HCT116 (cell line): ENCODE measurements around the gene B3GALT6. TPM values are rescaled to one million over a fixed set of nuclear protein-coding genes. Genes with fewer than 3 reads are reported as not detected.

Source experiments
- ATAC-seq: fragments of 200-7000 bp; cut with Tn5 transposase; 2 replicates; pipeline ENCODE4 v1.9.1; 2020; ENCODE audit warnings: mild to moderate bottlenecking, moderate library complexity
- BruUV-seq: library from RNA; stranded (reverse); fragments of 400-500 nt; replicated peaks from 2 replicates; lab custom pipeline; 2021; lab: Mats Ljungman, UMichigan
- CTCF ChIA-PET: fragments of 300-600 bp; sonication (Branson Sonifier 250); formaldehyde crosslinking; loops from one replicate; lab custom pipeline; 2021; ENCODE audit warnings: antibody characterized with exemption; lab: Charles Lee
- POLR2A ChIA-PET: fragments of 300-600, 350-600 bp; sonication (Branson Sonifier 250); formaldehyde crosslinking; loops from one replicate; lab custom pipeline; 2021; ENCODE audit warnings: antibody characterized with exemption; lab: Charles Lee
- RAD21 ChIA-PET, 2 experiments: fragments of 300-600 bp; sonication (Branson Sonifier 250); formaldehyde crosslinking; loops; one replicate each; lab custom pipeline; 2023; ENCODE audit warnings: low total read pairs in 2 of 2; ENCODE audit not compliant: uncharacterized antibody in 2 of 2, unreplicated experiment in 2 of 2, low non-redundant PET in 1 of 2; lab: Charles Lee
- DNase-seq: peaks from one replicate; pipeline ENCODE4 v3.0.0-alpha.2; 2010; ENCODE audit warnings: low read depth, low spot score
- H2AFZ ChIP-seq: fragments of 200-600 bp; shearing (Covaris generic), sonication (generic); 2 replicates; pipeline ENCODE4 v1.6.1; 2017; ENCODE audit warnings: low read depth, mixed run types, mixed read lengths, antibody characterized with exemption, low read length; ENCODE audit not compliant: poor library complexity, severe bottlenecking
- H3K27ac ChIP-seq: 2 replicates; pipeline ENCODE4 v1.5.1; 2012; ENCODE audit warnings: low read depth, low read length
- H3K27me3 ChIP-seq: fragments of 200-600 bp; sonication (generic); 2 replicates; pipeline ENCODE4 v1.6.1; 2016; ENCODE audit warnings: mixed run types, low read length, mixed read lengths; ENCODE audit not compliant: insufficient read depth
- H3K36me3 ChIP-seq, 2 experiments: fragments of 200-500 bp in 1 of 2; fragments of 200-600 bp in 1 of 2; sonication (Bioruptor generic) in 1 of 2; sonication (generic) in 1 of 2; 2 replicates each; pipeline versions ENCODE4 v1.5.1 to v1.6.1; 2014 to 2016; ENCODE audit warnings: low read length in 2 of 2, inconsistent platforms in 1 of 2, mixed read lengths in 1 of 2, mixed run types in 1 of 2; ENCODE audit not compliant: insufficient read depth in 2 of 2, control insufficient read depth in 1 of 2
- H3K4me1 ChIP-seq, 2 experiments: fragments of 200-600 bp in 1 of 2; sonication (generic) in 1 of 2; 2 replicates each; pipeline versions ENCODE4 v1.5.1 to v1.6.1; 2012 to 2017; ENCODE audit warnings: low read length in 2 of 2, inconsistent platforms in 1 of 2, mild to moderate bottlenecking in 1 of 2, mixed read lengths in 1 of 2, mixed run types in 1 of 2, moderate library complexity in 1 of 2; ENCODE audit not compliant: insufficient read depth in 2 of 2, control insufficient read depth in 1 of 2
- H3K4me2 ChIP-seq: fragments of 200-600 bp; sonication (generic); 2 replicates; pipeline ENCODE4 v1.6.1; 2017; ENCODE audit warnings: mixed run types, low read length, mixed read lengths
- H3K4me3 ChIP-seq, 2 experiments: fragments of 200-600 bp in 1 of 2; sonication (generic) in 1 of 2; replicated peaks in 1 of 2; 2 replicates each; pipeline ENCODE4 v1.5.1; 2011 to 2016; ENCODE audit warnings: low read length in 2 of 2, control low read depth in 1 of 2, low read depth in 1 of 2, mild to moderate bottlenecking in 1 of 2, mixed read lengths in 1 of 2, mixed run types in 1 of 2
- H3K79me2 ChIP-seq: fragments of 200-600 bp; sonication (generic); 2 replicates; pipeline ENCODE4 v1.6.1; 2017; ENCODE audit warnings: mild to moderate bottlenecking, mixed run types, low read length, moderate library complexity, mixed read lengths; ENCODE audit not compliant: insufficient read depth
- H3K9ac ChIP-seq: fragments of 200-600 bp; sonication (generic); 2 replicates; pipeline ENCODE4 v1.6.1; 2016; ENCODE audit warnings: low read length, mixed read lengths
- H3K9me2 ChIP-seq: fragments of 200-600 bp; sonication (generic), shearing (Covaris generic); 2 replicates; pipeline ENCODE4 v1.6.1; 2017; ENCODE audit warnings: mixed run types, mild to moderate bottlenecking, moderate library complexity; ENCODE audit not compliant: insufficient read depth
- H3K9me3 ChIP-seq, 2 experiments: fragments of 200-500 bp in 1 of 2; fragments of 200-600 bp in 1 of 2; sonication (Bioruptor generic) in 1 of 2; sonication (generic) in 1 of 2; 2 replicates each; pipeline ENCODE4 v1.6.1; 2014 to 2017; ENCODE audit warnings: low read length in 2 of 2, mixed read lengths in 2 of 2, inconsistent platforms in 1 of 2, low read depth in 1 of 2, mild to moderate bottlenecking in 1 of 2, mixed run types in 1 of 2, moderate library complexity in 1 of 2; ENCODE audit not compliant: control insufficient read depth in 1 of 2, insufficient read depth in 1 of 2
- H4K20me1 ChIP-seq: fragments of 200-600 bp; sonication (generic), shearing (Covaris generic); 2 replicates; pipeline ENCODE4 v1.6.1; 2017; ENCODE audit warnings: mixed run types, mild to moderate bottlenecking, moderate library complexity; ENCODE audit not compliant: insufficient read depth
- ATF3 ChIP-seq: IDR thresholded peaks from 2 replicates; pipeline ENCODE4 v1.6.1; 2012
- CBX3 ChIP-seq: IDR thresholded peaks from 2 replicates; pipeline ENCODE4 v1.6.1; 2012; ENCODE audit warnings: low read depth
- CEBPB ChIP-seq: IDR thresholded peaks from 2 replicates; pipeline ENCODE4 v1.6.1; 2012; ENCODE audit warnings: low read depth
- CTCF ChIP-seq, 3 experiments: fragments of 200-600 bp in 1 of 3; sonication (generic) in 1 of 3; IDR thresholded peaks in 2 of 3; conservative IDR thresholded peaks in 1 of 3; 2 replicates each; pipeline ENCODE4 v1.5.1; 2012 to 2017; ENCODE audit warnings: low read depth in 2 of 3, low read length in 2 of 3, antibody characterized with exemption in 1 of 3, borderline replicate concordance in 1 of 3, control low read depth in 1 of 3, mild to moderate bottlenecking in 1 of 3, mixed read lengths in 1 of 3, mixed run types in 1 of 3, moderate library complexity in 1 of 3; ENCODE audit not compliant: insufficient read depth in 1 of 3
- EGR1 ChIP-seq: IDR thresholded peaks from 2 replicates; pipeline ENCODE4 v1.6.1; 2012; ENCODE audit warnings: low read depth
- ELF1 ChIP-seq: IDR thresholded peaks from 2 replicates; pipeline ENCODE4 v1.6.1; 2012; ENCODE audit warnings: low read depth, borderline replicate concordance
- EZH2 ChIP-seq: fragments of 200-600 bp; sonication (generic); IDR thresholded peaks from 2 replicates; pipeline ENCODE4 v1.6.1; 2017; ENCODE audit warnings: antibody characterized with exemption, mixed run types
- EZH2phosphoT487 ChIP-seq: fragments of 200-600 bp; IDR thresholded peaks from 2 replicates; pipeline ENCODE4 v1.6.1; 2018; ENCODE audit warnings: antibody characterized with exemption, borderline replicate concordance
- FOSL1 ChIP-seq: IDR thresholded peaks from 2 replicates; pipeline ENCODE4 v1.6.1; 2012; ENCODE audit warnings: low read depth
- JUND ChIP-seq: IDR thresholded peaks from 2 replicates; pipeline ENCODE4 v1.6.1; 2012
- MAX ChIP-seq: IDR thresholded peaks from 2 replicates; pipeline ENCODE4 v1.6.1; 2012
- POLR2A ChIP-seq: IDR thresholded peaks from 2 replicates; pipeline ENCODE4 v1.7.0; 2011; ENCODE audit warnings: borderline replicate concordance; ENCODE audit not compliant: insufficient read depth, insufficient read length; ENCODE audit errors: extremely low read depth
- RAD21 ChIP-seq: IDR thresholded peaks from 2 replicates; pipeline ENCODE4 v1.6.1; 2012; ENCODE audit warnings: low read depth, mild to moderate bottlenecking
- SIN3A ChIP-seq: IDR thresholded peaks from 2 replicates; pipeline ENCODE4 v1.6.1; 2012; ENCODE audit warnings: low read depth
- SP1 ChIP-seq: IDR thresholded peaks from 2 replicates; pipeline ENCODE4 v1.6.1; 2012; ENCODE audit warnings: low read depth
- SRF ChIP-seq: IDR thresholded peaks from 2 replicates; pipeline ENCODE4 v1.6.1; 2012; ENCODE audit warnings: low read depth
- TCF7L2 ChIP-seq: IDR thresholded peaks from 2 replicates; pipeline ENCODE4 v1.7.0; 2011; ENCODE audit warnings: borderline replicate concordance, inconsistent platforms; ENCODE audit not compliant: insufficient read depth, insufficient read length; ENCODE audit errors: extremely low read depth
- ZNF274 ChIP-seq: fragments of 200-500 bp; sonication (Bioruptor generic); IDR thresholded peaks from 2 replicates; pipeline ENCODE4 v1.6.1; 2014; ENCODE audit warnings: mild to moderate bottlenecking, low read depth, low read length, inconsistent platforms
- intact Hi-C: fragments of 100-400 bp; cut with micrococcal nuclease; formaldehyde crosslinking; loops from 2 replicates; pipeline ENCODE4 v1.10.0; 2022
- total RNA-seq: library from RNA; stranded (reverse); gene quantifications from one replicate; pipeline ENCODE4 v1.2.1, GENCODE V29; 2021; ENCODE audit not compliant: unreplicated experiment
- TF ChIP-seq, protein P1 (sequence below): IDR thresholded peaks from 2 replicates; pipeline ENCODE4 v1.6.1; 2011; ENCODE audit warnings: mild to moderate bottlenecking, low read length, moderate library complexity; ENCODE audit not compliant: insufficient replicate concordance; ENCODE audit errors: extremely low read depth

Gene B3GALT6
- total RNA-seq, 1 experiment from 2014 or later: 16.3 TPM

GRCh38 chr1:1259540-1259939 lies 27.5 kb downstream of the B3GALT6 start (continued):
- TF ChIP-seq TCF7L2 (no peak), CEBPB (no peak)
- TF ChIP-seq, all 23 proteins: peak for 0

DNA sequence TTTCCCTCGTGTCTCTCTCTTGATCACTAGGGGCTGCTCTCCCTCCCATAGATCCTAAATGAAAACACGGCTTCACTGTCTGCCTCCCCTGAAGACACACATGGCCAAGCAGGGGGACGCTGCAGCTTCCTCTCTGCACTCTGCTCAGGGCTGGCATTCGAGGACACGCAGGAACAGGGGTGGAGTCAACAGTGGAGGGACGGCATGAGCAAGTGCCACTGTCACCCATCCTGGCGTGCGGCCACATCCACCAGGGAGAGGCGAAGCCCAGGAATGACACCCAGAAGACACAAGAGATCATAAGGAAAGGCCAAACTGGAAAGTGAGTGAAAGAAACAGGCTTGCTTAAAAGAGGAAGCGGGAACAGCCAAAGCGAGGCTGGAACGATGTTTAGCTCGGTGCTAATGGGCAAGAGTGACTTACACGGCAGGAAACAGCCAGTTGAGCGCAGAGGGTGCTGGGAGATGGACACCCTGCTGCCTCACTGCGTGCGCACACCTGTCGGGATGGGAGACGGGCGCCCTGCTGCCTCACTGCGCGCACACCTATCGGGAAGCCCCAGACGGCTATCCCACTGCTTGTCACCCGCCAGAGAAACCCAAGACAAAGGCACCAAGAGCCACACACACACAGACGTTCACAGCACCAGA lies 28.0 kb downstream of the B3GALT6 start:
- H4K20me1 ChIP-seq: no peaks in the 10 kb centered on the region
- H3K4me2 ChIP-seq: no peak overlapping the region
- ChIA-PET RAD21 (no interaction called here), POLR2A (no interaction called here), CTCF (no interaction called here)
- no peak overlapping the region for H3K9ac ChIP-seq
- no peaks in the 10 kb centered on the region for H3K9me3 ChIP-seq
- no peak for ATAC-seq
- H3K9me2 ChIP-seq: no peaks in the 10 kb centered on the region
- no peak overlapping the region for H3K4me3 ChIP-seq
- H3K79me2 ChIP-seq: peaks cover 21% of the 10 kb centered on the region
- DNase-seq: no peak
- no TSS peak for BruUV-seq
- intact Hi-C loops: no loop called here
- no peak overlapping the region for H3K27ac ChIP-seq
- no peak overlapping the region for H2AFZ ChIP-seq
- H3K36me3 ChIP-seq: peaks cover 32 to 53% of the 10 kb centered on the region in 2 experiments; a peak in 3 of 4 replicates
- H3K27me3 ChIP-seq: no peaks in the 10 kb centered on the region
- H3K4me1 ChIP-seq: peaks cover 0 to 3% of the 10 kb centered on the region in 2 experiments; a peak in 1 of 4 replicates
- TF ChIP-seq TCF7L2: no peak
- TF ChIP-seq MAX: no peak
- no peak for TF ChIP-seq ELF1
- no peak for TF ChIP-seq EZH2phosphoT487
- no peak for TF ChIP-seq SRF
- TF ChIP-seq CBX3: no peak
- no peak for TF ChIP-seq SIN3A
- TF ChIP-seq ZNF274: no peak
- TF ChIP-seq RAD21: no peak
- no peak for TF ChIP-seq SP1
- TF ChIP-seq, protein P1, sequence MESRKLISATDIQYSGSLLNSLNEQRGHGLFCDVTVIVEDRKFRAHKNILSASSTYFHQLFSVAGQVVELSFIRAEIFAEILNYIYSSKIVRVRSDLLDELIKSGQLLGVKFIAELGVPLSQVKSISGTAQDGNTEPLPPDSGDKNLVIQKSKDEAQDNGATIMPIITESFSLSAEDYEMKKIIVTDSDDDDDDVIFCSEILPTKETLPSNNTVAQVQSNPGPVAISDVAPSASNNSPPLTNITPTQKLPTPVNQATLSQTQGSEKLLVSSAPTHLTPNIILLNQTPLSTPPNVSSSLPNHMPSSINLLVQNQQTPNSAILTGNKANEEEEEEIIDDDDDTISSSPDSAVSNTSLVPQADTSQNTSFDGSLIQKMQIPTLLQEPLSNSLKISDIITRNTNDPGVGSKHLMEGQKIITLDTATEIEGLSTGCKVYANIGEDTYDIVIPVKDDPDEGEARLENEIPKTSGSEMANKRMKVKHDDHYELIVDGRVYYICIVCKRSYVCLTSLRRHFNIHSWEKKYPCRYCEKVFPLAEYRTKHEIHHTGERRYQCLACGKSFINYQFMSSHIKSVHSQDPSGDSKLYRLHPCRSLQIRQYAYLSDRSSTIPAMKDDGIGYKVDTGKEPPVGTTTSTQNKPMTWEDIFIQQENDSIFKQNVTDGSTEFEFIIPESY: no peak
- no peak for TF ChIP-seq CTCF (IDR thresholded peaks at IDR 0.05 in 2 of 3, conservative IDR thresholded peaks at IDR 0.05 in 1 of 3; ENCODE audit: borderline replicate concordance in 1 of 3, insufficient read depth in 1 of 3, low read depth in 2 of 3, low read length in 2 of 3)
- no peak for TF ChIP-seq EGR1
- TF ChIP-seq POLR2A: no peak
- no peak for TF ChIP-seq CEBPB
- TF ChIP-seq FOSL1: no peak
- TF ChIP-seq ATF3: no peak
- TF ChIP-seq JUND: no peak
- no peak for TF ChIP-seq EZH2
